IPS-11a (cell line): ENCODE measurements around the gene OGFR.

Experiments used
- H3K4me3 ChIP-seq: one replicate; pipeline ENCODE4 v1.5.1; 2013; ENCODE audit warnings: low read depth, low read length, control low read depth

Gene OGFR

GRCh38 chr20:62782149-62782892 is 22.3 kb upstream of the OGFR start:
- no peak overlapping the region for H3K4me3 ChIP-seq

DNA sequence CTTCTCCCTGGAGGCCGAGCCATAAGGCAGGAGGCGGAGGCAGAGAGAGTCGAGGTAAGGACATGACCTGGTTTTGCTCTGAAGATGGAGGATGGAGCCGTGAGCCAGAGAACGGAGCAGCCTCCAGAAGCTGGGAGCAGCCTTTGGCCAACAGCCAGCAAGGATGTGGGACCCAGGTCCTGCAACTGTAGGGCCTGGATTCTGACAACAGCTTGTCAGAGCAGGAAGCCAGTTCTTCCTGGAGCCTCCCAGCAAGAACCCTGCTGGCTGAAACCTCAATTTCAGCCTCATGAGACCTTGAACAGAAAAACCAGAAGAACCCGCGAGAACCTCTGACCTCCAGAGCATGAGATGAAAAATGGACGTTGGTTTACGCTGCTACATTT is 21.7 kb upstream of the OGFR start:
- H3K4me3 ChIP-seq = no peak overlapping the region

GRCh38 chr20:62784497-62784896 is 20.1 kb upstream of the OGFR start:
- no peak overlapping the region for H3K4me3 ChIP-seq

GRCh38 chr20:62785393-62785792 is 19.2 kb upstream of the OGFR start:
- no peak overlapping the region for H3K4me3 ChIP-seq

DNA sequence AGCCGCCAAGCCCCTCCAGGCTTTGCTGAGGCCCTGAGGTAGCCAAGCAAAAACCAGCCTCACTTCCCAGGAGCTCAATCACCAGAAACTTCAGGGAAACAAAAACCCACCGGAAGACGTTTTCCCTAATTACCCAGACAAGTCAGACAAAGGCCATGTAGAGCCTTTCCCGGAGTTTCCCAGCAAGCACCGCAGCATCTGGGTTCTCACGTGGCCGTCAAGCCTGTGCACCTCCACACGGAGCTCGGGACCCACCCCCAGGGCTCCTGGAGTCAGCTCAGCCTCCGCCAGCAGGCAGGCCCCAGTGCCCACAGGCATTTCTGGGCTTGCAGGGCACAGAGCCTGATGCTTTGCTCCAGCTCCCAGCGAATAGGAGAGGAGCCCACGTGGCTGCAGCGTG is 18.5 kb upstream of the OGFR start:
- no peak overlapping the region for H3K4me3 ChIP-seq

GRCh38 chr20:62787321-62787720 is 17.3 kb upstream of the OGFR start:
- no peak overlapping the region for H3K4me3 ChIP-seq

GRCh38 chr20:62787866-62788265 is 16.8 kb upstream of the OGFR start:
- no peak overlapping the region for H3K4me3 ChIP-seq

DNA sequence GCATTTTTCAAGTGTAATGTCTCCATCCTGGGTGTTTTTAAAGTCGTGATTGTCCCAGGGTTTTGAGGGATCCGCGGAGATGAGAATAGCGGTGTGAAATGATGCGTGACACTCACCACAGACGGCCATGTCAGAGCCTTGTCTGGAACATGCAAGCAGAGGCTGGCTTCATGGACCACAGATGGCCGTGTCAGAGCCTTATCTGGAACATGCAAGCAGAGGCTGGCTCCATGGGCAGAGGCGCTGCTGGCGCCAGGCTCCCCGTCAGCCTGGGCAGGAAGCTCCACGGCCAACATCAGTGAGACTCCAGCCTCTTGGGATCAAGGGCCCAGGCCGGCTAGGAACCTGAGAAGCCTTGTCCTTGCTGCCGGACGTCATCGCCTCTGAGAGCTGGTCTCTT is 16.0 kb upstream of the OGFR start:
- no peak overlapping the region for H3K4me3 ChIP-seq

- H3K4me3 ChIP-seq = no peak overlapping the region
Measured at GRCh38 chr20:62790075-62790474, 14.6 kb upstream of the OGFR start.

DNA sequence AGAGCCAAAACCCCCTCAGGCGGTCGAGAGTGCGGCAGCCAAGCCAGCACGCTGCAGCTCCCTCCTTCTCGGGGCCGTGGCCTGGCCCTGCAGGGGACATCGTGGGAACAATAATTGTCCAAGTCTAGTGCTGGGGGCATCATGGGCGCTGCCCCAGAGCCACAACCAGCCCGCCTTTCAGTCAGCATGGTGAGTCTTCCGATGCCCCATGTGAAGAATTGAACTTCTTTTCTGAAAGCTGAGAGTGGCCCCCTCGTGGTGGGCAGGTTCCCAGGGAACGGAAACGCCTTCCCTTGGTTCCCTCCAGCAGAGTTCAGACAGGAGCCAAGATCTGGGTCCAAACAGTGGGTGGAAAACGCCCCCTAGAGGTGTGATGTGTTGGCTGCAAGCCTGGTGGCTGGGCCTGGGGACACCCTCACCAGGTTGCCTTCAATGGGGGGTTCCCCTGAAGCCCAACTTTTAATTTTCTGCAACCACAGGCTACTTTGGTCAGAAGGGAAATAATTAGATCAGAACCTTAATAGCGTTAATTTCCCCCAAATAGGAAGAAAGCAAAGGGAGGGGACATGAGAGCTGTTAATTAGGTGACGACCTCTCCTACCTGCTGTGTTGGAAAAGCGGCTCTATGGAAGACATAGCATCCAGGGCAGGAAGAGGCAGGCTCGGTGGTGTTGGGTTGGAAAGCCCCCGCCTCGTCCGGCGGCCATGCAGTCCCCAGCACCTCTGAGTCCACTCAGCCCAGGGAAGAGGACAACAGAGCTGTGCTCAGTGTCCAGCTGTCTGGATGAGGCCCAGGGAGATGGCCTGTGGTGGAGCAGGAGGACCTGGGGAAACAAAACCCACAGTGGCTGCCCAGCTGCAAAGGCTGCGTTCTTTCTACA is 13.1 kb upstream of the OGFR start:
- peak overlapping the region; percentile 24 for H3K4me3 ChIP-seq

GRCh38 chr20:62792182-62792939 is 12.3 kb upstream of the OGFR start:
- no peak overlapping the region for H3K4me3 ChIP-seq

DNA sequence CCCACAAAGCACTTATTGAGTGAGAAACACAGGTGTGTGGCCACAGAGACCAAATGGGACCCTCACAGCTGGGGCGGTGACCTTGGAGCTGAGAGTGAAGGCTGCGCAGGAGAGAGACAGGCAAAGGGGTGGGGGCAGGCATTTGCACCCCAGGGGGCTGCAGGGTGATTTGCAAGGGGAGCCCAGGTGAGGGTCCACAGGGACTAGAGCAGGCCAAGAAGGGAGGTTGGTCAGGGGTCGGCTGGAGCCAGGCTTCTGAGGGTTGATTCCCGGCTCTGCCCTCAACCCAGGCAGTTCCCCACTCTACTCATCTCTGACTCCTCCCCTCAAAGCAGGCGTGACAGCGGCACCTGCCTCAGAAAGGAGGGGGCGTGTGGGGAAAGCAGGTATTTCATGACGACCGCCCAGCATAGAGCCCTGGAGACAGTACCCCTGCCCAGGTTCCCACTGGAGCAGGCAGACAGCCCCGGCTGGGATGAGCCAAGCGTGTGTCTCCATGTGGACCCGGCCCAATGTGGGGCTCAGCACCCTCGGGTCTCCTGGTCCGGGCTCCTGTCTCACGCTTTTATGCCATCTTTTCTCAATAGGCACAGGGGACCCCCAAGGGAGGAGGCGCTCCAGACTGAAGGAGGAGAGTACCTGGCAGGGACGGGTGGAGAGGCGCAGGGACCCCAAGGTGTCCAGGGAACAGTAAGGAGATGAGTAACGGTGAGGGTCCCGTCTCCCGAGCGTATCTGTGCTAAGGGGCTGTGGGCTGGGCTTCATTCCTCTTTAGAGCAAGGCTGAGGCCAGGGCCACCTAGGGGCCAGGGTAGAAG is 11.5 kb upstream of the OGFR start:
- no peak overlapping the region for H3K4me3 ChIP-seq

DNA sequence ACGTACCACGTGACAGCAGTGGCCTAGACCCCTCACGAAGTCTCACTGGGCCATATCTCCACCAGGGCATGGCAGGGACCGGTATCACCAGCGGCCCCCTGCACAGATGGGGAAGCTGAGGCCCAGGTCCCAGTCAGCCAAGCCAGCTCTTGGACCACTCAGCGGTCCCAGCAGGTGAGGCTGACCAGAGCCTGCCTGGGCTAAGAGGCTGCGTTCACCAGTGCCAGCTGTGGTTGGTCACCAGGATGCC is 11.0 kb upstream of the OGFR start:
- peak overlapping the region; percentile 8 for H3K4me3 ChIP-seq

DNA sequence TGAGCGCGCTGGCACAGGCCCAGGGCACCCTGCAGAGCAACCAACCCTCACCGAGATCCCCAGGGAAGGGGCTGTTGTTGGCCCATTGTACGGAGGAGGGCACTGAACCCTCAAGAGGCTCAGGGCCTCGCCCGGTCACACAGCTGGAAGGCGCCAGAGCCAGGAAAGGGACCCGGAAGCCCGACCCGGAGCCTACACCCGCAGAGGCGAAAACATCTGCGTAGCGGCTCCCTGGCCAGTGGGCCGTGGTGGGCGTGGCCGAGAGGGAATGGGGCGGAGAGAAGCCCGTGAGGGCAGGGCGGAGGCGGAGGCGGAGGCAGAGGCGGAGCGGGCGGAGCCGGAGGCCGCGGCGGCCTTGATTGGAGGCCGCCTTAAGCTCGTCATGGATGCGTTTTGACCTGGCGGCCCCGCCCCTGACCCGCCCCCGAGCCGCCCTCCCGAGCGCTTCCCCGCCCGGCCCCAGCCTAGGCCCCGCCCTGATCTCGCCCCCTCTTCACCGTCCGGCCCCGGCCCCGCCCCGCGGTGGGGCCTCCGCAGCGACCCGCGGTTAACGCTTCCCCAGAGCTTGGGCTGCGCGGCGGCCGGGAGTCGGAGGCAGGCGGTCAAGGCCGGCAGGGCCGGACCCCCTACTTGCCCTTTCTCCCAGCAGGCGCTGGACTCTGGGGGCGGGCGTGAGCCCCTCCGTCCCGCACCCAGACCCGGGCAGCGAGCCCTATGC is 10.5 kb upstream of the OGFR start:
- peak overlapping the region; percentile 8 for H3K4me3 ChIP-seq

DNA sequence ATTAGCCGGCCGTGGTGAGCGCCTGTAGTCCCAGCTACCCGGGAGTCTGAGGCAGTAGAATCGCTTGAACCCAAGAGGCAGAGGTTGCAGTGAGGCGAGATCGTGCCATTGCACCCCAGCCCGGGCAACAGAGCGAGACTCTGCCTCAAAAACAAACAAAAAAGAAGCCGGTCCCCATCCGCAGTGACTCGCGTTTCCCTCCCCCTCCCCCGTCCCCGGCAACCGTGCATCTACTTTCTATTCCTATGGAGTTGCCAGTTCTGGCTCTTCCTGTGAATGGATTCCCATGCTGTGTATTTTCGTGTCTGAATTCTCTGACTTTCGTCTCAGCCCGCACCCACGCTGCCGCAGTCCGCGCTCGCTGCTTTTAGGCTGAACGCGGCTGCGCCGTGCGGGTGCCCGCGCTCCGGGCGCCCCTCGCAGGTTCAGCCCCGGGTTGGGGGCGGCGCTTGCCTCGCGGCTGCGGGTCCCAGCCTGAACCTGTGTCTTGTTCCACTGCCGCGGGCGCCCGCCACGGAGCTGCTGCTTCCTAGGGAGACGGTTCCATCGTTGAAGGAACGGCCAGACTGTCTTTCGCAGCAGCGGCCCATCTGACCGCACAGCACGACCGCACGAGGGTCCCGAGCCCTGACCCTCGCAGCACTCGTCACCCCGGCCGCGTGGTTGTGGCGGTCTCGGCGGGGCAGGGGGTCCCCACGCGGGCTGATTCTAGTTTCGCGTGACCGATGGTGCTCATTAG is 9.4 kb upstream of the OGFR start:
- H3K4me3 ChIP-seq = peak overlapping the region; percentile 43

DNA sequence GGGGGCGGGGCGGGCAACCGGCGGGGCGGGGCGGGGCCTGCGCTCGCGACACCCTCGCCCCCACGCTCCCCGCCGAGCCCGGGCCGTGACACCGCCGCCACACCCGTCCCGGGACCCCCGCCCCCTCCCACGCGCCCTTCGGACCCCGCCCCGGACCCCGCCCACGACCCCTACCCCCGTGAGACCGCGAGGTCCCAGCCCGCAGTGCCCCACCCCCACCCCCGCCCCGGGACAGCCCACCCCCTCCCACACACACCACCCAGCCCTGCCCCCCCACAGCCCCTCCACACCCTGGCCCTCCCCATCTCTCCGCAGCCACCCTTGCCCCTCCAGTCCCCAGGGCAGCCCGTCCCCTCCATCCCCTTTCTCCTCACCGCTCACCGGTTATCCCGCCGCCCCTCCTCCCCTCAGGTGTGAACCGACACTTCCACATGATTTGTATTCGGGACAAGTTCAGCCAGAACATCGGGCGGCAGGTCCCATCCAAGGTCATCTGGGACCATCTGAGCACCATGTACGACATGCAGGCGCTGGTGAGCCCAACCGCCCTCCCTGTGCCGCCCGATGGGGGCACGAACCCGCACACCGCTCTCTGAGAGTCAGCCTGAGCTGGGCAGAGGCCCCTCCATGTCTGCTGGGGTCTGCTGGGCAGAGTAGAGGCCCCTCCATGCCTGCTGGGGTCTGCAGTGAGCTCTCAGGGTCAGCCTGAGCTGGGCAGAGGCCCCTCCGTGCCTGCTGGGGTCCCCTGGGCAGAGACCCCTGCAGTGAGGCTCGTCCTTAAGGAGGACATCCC is 7.7 kb upstream of the OGFR start:
- H3K4me3 ChIP-seq = peak overlapping the region; percentile 53

DNA sequence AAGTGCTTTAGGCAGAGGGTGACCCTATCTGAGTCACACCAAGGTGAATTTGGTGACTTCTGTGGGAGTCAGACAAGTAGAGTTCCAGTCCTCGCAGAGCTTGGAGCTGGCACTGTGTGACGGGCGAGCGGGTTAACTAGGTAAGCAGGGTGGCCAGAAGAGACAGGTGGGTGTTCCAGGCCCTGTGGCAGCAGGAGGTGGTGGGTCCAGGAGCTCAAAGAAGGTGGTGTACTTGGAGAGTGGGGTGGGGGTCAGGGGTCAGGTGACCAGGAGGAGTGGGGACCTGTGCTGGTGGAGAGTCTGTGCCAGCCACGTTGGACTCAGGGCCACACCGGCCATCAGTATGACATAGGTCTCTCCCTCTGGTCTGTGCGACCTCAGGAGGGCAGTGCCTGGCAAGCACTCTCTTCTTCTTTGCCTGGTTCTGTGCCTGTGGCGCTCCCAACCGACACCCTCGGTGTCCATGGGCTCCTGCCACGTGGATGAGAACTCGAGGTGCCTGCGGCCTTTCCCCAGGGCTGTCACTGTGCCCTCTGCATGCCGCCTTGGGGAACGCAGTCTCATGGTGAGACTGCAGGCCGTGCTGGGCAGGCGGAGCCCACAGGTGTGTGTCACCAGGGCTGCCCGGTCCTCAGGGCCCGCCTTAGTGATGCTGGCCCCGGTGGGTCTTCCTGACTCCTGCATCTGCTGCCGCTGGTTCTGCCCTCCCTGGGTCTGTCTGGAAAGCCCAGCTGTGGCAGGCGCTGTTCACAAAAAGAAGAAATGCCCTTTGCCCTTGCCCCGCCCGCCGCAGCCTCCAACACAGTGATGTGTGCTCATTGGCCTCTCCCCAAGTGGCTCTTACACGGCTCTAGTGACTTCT is 6.7 kb upstream of the OGFR start:
- no peak overlapping the region for H3K4me3 ChIP-seq

GRCh38 chr20:62799036-62799435 is 5.6 kb upstream of the OGFR start:
- H3K4me3 ChIP-seq = no peak overlapping the region
